Measurements from ENCODE around the gene CSNK1D.

- TF ChIP-seq POLR2A (IDR thresholded peaks at IDR 0.05; ENCODE audit: low read depth, low read length) = peak; percentile 51; the same call in 1 of the 2 replicates
- TF ChIP-seq TAF1 (IDR thresholded peaks at IDR 0.05; ENCODE audit: low read depth, low read length) = no peak
- no peak for TF ChIP-seq SPI1 (IDR thresholded peaks at IDR 0.05; ENCODE audit: low read depth, low read length)
- peak; percentile 73 for TF ChIP-seq POLR2AphosphoS5 (IDR thresholded peaks at IDR 0.05; ENCODE audit: low read depth, low read length)
- TF ChIP-seq POU2F2 (IDR thresholded peaks at IDR 0.05; ENCODE audit: low read depth, low read length) = peak; percentile 40; the same call in 1 of the 2 replicates
- no peak for TF ChIP-seq PAX5 (IDR thresholded peaks at IDR 0.05; ENCODE audit: insufficient read depth, low read length, severe bottlenecking)
These were observed 20.9 kb downstream of the CSNK1D start for GRCh38 chr17:82252511-82253178.

Measured in GM12891 (cell line).